Right cardiac atrium (tissue), 5 donors: ENCODE measurements around the gene BCAT1. TPM values are rescaled to one million over a fixed set of nuclear protein-coding genes. Genes with fewer than 3 reads are reported as not detected.

Experiments
- ATAC-seq, 2 donors: fragments of 200-7000 bp; cut with Tn5 transposase; one replicate each; pipeline versions ENCODE4 v1.8.0 to v1.9.1; 2020; ENCODE audit warnings: moderate library complexity in 2 of 2, mild to moderate bottlenecking in 1 of 2
- DNase-seq, 3 donors: peaks; one replicate each; pipeline ENCODE4 v3.0.0-alpha.2; 2020
- H3K27ac ChIP-seq: one replicate; pipeline ENCODE4 v1.5.1; 2013; ENCODE audit warnings: mild to moderate bottlenecking, low read length, control low read depth, moderate library complexity
- H3K27me3 ChIP-seq: one replicate; pipeline ENCODE4 v1.6.1; 2013; ENCODE audit not compliant: control insufficient read depth, insufficient read depth
- H3K4me1 ChIP-seq: one replicate; pipeline ENCODE4 v1.6.1; 2013; ENCODE audit warnings: low read length; ENCODE audit not compliant: control insufficient read depth, insufficient read depth
- H3K4me3 ChIP-seq: one replicate; pipeline ENCODE4 v1.5.1; 2013; ENCODE audit warnings: low read length, control low read depth
- H3K9me3 ChIP-seq: one replicate; pipeline ENCODE4 v1.6.1; 2013; ENCODE audit warnings: low read length; ENCODE audit not compliant: control insufficient read depth
- WGBS: extraction: QIAGEN DNeasy Blood & Tissue Kit; methylation state at CpG from one replicate; pipeline ENCODE4 v1.1.7; 2013; 5-methylcytosine and 5-hydroxymethylcytosine counted together
- intact Hi-C, 4 donors: fragments of 100-400 bp; cut with DNase I; formaldehyde crosslinking; loops; one replicate each; pipeline versions ENCODE4 v1.11.0 to v1.14.0; 2022 to 2023
- polyA plus RNA-seq: library from polyadenylated mRNA; stranded (reverse); fragments of 200-250 nt; gene quantifications from one replicate; pipeline ENCODE4 v1.2.3, GENCODE V29; 2013
- total RNA-seq, 4 donors: library from RNA; stranded (reverse); fragmentation: NEBNext Ultra II Directional; extraction: Animal tissue kit (Norgen Biotek cat#: 25700); gene quantifications; one replicate each; pipeline ENCODE4 v1.2.1, GENCODE V29; 2021
- donor health status: healthy with polysubstance abuse.
- donor health status: DM: no; HTN: yes; CAD: no.
- donor health status: DM: no; HTN: no; CAD: no.
- donor health status: DM: no; HTN: yes; CAD: no; lungs with severe emphysema.
- donor health status: DM: yes; HTN: yes; CAD: no.

Gene BCAT1
- total and polyA plus RNA-seq, 5 donors, result 0.86 to 9.0 (median 5.7) TPM

DNA sequence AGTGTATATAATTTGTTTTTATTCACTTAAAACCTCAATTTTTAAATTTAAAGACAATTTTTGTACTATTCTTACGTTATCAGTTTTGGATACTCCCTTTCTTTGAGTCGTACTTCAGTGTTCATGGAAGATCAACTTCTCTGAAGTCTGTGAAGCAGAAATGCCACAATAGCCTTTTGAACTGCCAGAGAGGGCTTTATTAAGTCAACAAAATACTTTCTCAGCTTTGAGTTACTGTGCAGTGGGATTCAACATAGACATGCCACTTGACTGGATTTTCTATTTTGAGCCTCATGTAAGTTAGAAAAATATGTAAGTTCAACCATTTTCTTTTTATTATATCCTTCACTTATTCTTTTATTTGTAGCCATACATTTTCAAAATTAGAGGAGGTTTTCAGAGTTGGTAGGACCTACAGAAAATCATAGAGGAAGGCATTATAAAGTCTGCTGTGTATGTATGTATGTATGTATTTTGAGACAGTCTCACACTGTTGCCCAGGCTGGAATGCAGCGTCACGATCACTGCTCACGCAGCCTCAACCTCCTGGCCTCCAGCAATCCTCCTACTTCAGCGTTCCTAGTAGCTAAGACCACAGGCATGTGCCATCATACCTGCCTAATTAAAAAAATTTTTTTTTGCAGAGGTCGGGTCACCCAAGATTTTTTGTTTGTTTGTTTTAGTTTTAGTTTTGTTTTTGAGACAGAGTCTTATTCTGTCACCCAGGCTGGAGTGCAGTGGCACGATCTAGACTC, 31.3 kb upstream of the BCAT1 start:
- WGBS, result 87% methylated on average over 8 of the region's 8 CpGs
- intact Hi-C loops, result no loop called here

DNA sequence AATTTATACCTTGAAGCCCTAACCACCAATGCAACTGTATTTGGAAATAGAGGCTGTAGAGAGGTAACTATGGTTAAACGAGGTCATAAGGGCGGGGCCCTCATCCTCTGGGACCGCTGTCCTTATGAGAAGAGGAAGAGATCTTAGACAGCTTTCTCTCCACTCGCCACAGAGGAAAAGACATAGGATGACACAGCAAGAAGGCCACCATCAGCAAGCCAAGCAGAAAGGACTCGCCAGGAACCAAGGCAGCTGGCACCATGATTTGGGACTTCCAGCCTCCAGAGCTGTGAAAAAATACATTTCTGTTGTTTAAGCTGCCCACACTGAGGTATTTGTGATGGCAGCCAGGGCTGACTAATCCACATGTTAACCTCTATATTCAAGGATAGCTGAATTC, 30.4 kb upstream of the BCAT1 start:
- DNase-seq (peak in 2 of 3 donors; percentile 21 to 40), ATAC-seq (peak in 1 of 2 donors; percentile 36)
- Histone ChIP-seq H3K27ac (no peak overlapping the region), H3K9me3 (peaks cover 4% of the 10 kb centered on the region), H3K27me3 (no peaks in the 10 kb centered on the region), H3K4me1 (no peaks in the 10 kb centered on the region), H3K4me3 (no peak overlapping the region)
- intact Hi-C loops, result no loop called here
- WGBS, result 66% methylated on average over 5 of the region's 5 CpGs

More for the DNA sequence above, 31.3 kb upstream of the BCAT1 start:
- Histone ChIP-seq H3K4me1 (no peaks in the 10 kb centered on the region), H3K27me3 (no peaks in the 10 kb centered on the region), H3K9me3 (peaks cover 4% of the 10 kb centered on the region), H3K27ac (no peak overlapping the region), H3K4me3 (no peak overlapping the region)
- DNase-seq, result no peak
- no peak for ATAC-seq

DNA sequence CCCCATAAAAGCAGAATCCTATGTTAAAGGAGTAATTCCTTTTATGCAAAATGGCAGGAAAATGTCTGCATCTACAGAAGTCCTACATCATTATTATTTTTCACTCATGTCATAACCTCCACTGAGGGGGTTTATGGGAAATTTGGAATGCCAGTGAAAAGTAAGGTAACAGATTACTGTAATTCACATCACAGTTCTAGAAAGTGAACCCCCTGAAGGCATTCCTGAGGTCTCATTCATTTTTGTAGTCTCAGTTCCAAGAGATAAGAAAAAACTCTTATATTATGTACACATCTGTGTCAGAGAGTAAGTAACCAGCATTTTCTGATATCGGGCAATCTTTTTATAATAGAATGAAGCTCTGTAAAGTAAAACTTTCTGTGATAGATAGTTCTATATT, 28.8 kb upstream of the BCAT1 start:
- no peak for ATAC-seq
- DNase-seq, result no peak
- intact Hi-C loops, result no loop called here
- Histone ChIP-seq H3K27ac (no peak overlapping the region), H3K4me1 (no peaks in the 10 kb centered on the region), H3K4me3 (no peak overlapping the region), H3K27me3 (no peaks in the 10 kb centered on the region), H3K9me3 (no peaks in the 10 kb centered on the region)
- 80% methylated on average over 1 of the region's 1 CpG for WGBS

DNA sequence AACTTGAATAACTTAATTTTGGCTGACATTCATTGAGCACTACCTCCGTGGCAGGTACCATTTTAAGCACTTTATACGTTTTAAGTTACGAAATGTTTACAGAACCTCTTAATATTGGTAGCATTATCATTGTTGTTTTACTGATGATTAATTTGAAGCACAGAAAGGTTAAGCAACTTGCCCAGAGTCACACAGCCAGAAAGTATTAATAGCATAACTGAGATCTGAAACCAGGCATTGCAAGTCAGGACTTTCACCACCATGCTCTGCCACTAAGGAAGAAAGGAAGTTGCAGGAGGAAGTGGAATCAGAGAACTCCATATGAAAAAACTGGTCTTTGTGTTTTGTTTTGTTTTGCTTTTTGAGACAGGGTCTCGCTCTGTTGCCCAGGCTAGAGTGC, 28.2 kb upstream of the BCAT1 start:
- H3K9me3 ChIP-seq, result no peaks in the 10 kb centered on the region
- 61% methylated on average over 4 of the region's 4 CpGs for WGBS
- DNase-seq (no peak), ATAC-seq (no peak)
- no peaks in the 10 kb centered on the region for H3K4me1 ChIP-seq
- no peaks in the 10 kb centered on the region for H3K27me3 ChIP-seq
- intact Hi-C loops, result no loop called here
- no peak overlapping the region for H3K4me3 ChIP-seq
- no peak overlapping the region for H3K27ac ChIP-seq

DNA sequence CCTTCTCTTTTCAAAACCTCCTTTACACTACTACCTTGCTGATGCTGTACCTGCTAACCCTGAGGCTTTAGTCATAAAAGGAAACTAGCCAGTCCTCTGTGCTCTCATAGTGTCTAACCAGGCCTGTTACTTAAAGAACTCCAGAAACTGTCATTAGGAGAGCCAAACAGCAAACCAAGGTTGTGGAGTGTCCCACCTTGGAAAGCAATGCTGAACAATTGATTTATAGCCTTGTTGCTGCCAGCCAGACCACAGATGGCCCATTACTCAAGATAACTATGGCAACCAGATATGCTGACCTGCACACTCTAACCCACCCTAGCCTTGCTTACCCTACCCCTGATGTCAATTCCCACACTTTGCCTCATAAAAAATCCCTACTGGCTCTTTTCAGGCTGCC, 26.5 kb upstream of the BCAT1 start:
- intact Hi-C loops, result no loop called here
- no peak overlapping the region for H3K27ac ChIP-seq
- no peaks in the 10 kb centered on the region for H3K4me1 ChIP-seq
- H3K4me3 ChIP-seq, result no peak overlapping the region
- DNase-seq (no peak), ATAC-seq (no peak)
- H3K27me3 ChIP-seq, result no peaks in the 10 kb centered on the region
- H3K9me3 ChIP-seq, result no peaks in the 10 kb centered on the region

DNA sequence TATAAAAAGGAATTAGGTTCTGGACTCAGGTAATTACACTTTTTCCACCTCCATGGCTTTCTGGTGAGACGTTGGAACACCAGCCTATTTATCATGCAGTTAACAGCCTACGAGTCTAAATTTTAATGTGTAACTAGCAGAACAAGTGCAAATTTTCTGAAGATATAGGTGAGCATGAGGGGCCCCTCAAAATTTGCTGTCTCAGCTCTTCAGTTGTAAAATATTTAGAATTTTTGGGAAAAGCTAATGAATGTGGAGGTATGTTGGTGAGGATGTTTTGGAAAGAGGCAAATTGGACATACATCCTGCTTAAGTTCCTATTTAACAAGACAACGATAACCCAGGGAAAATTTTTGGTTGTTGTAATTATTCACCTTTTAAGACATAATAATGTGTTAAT, 25.3 kb upstream of the BCAT1 start:
- H3K4me1 ChIP-seq, result no peaks in the 10 kb centered on the region
- no peak for ATAC-seq
- no peaks in the 10 kb centered on the region for H3K27me3 ChIP-seq
- 81% methylated on average over 3 of the region's 3 CpGs for WGBS
- H3K9me3 ChIP-seq, result no peaks in the 10 kb centered on the region
- intact Hi-C loops, result no loop called here
- no peak overlapping the region for H3K27ac ChIP-seq
- no peak overlapping the region for H3K4me3 ChIP-seq
- no peak for DNase-seq

DNA sequence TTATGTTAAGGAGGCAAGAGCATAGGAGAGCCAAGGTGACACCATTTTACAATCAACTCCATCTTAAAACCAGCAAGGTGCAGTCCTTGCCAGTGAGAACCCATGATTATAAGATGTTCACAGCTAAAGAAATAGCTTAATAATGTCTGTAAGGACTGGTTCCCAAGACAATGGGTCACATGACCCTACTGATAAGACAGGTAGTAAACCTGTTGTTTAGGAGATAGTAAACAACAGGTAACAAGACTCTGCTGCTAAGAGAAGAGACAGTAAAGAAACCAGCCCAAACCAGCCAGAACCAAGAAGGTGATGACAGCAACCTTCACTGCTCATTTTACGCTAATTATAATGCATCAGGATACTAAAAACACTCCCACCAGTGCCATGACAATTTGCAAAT, 23.2 kb upstream of the BCAT1 start:
- WGBS, result 100% methylated on average over 1 of the region's 1 CpG
- ATAC-seq, result no peak

DNA sequence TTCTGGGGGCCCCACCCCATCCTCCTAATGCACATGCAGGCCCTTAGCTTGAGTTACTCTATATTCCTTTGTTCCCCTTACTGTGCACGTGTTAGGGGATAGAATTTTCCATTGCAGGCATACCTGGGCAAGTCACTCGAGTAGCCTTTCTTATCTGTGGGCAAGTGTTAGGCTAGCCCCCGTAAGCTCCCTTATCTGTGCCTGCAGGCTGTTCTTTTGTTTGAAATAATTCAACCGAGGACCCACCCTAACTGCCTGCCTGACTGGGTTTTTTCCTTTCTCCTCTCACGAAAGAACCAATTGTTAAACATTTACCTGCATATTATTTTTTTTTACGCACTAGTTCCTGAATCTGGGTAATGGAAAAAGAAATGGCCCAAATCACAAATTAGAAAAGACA, 21.3 kb upstream of the BCAT1 start:
- H3K4me1 ChIP-seq, result no peaks in the 10 kb centered on the region
- no peak overlapping the region for H3K27ac ChIP-seq
- no peaks in the 10 kb centered on the region for H3K9me3 ChIP-seq
- no peak overlapping the region for H3K4me3 ChIP-seq
- no peak for DNase-seq
- no peaks in the 10 kb centered on the region for H3K27me3 ChIP-seq
- 76% methylated on average over 6 of the region's 6 CpGs for WGBS
- no peak for ATAC-seq
- intact Hi-C loops, result no loop called here

More for the DNA sequence above, 23.2 kb upstream of the BCAT1 start:
- no peaks in the 10 kb centered on the region for H3K4me1 ChIP-seq
- no peaks in the 10 kb centered on the region for H3K27me3 ChIP-seq
- H3K4me3 ChIP-seq, result no peak overlapping the region
- intact Hi-C loops, result no loop called here
- no peaks in the 10 kb centered on the region for H3K9me3 ChIP-seq
- DNase-seq, result no peak
- H3K27ac ChIP-seq, result no peak overlapping the region

DNA sequence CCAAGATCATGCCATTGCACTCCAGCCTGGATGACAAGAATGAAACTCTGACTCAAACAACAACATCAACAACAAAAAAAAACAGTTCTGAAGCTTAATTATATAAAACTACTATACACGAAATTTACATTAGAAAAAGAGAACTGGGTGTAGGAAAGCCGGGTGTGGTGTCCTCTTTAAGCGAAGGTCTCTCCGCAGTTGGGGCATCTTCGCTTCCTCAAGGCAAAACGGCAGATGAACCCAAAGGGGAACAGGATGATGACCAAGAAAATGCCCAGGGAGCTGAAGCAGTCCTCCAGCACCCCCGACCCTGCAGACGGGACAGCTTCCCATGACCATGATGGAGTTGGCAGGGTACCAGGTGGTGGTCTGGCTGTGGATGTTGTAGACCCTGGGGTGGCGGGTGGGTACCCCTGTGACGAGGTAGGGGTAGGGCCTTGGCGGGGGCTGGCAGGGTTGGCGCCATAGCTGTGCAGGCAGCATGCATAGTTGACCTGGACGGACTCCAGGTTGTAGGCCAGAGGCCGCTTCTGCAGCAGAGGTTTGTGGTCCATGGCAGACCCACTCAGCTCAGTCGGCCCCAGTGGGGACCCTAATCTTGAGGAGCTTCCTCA, 18.2 kb upstream of the BCAT1 start:
- Histone ChIP-seq H3K4me1 (no peaks in the 10 kb centered on the region), H3K27ac (no peak overlapping the region), H3K27me3 (no peaks in the 10 kb centered on the region), H3K9me3 (no peaks in the 10 kb centered on the region), H3K4me3 (no peak overlapping the region)
- WGBS, result 85% methylated on average over 15 of the region's 15 CpGs
- intact Hi-C loops, result no loop called here
- ATAC-seq (no peak), DNase-seq (peak in 1 of 3 donors; percentile 51)

DNA sequence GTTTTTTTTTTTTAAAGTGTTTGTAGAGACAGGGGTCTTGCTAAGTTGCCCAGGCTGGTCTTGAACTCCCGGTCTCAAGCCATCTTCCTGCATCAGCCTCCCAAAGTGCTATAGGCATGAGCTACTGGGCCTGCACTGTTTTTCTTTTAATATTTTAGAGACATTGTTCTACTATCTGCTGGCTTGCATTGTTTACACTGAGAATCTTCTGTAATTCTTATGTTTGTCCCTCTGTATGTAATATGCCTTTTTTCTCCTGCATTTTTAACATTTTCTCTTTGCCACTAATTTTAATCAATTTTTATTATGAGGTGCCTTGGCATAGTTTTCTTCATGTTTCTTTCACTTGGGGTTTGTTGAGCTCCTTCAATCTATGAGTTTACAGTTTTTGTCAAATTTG, 15.4 kb upstream of the BCAT1 start:
- ATAC-seq (no peak), DNase-seq (no peak)
- no peaks in the 10 kb centered on the region for H3K27me3 ChIP-seq
- H3K27ac ChIP-seq, result no peak overlapping the region
- H3K9me3 ChIP-seq, result no peaks in the 10 kb centered on the region
- no peak overlapping the region for H3K4me3 ChIP-seq
- WGBS, result 46% methylated on average over 1 of the region's 1 CpG
- intact Hi-C loops, result no loop called here
- no peaks in the 10 kb centered on the region for H3K4me1 ChIP-seq

DNA sequence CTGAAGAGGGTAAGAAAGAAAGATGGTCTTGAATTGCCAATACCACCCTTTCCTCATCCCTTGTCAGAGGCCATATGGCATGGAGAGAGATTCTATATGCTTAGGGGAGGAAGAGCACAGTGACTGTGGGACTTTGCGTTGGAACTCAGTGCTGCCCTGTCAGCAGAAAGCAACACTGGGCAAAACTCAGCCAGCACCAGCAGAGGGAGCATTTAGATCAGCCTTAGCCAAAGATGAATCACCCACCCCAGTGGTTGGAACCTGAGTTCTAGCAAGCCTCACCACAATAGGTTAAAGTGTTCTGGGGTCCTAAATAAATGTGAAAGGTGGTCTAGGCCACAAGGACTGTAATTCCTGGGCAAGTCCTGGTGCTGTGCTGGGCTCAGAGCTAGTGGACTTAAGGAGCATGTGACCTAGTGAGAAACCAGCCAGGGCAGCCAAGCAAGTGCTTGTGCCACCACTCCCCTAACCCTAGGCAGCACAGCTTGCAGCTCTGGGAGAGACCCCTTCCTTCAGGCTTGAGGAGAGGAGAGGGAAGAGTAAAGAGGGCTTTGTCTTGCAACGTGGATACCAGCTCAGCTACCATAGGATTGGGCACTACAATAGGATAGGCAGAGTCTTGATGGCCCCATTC, 11.4 kb upstream of the BCAT1 start:
- Histone ChIP-seq H3K27me3 (no peaks in the 10 kb centered on the region), H3K4me3 (no peak overlapping the region), H3K4me1 (no peaks in the 10 kb centered on the region), H3K9me3 (no peaks in the 10 kb centered on the region), H3K27ac (no peak overlapping the region)
- 11% methylated on average over 2 of the region's 2 CpGs for WGBS
- DNase-seq (peak in 1 of 3 donors; percentile 59), ATAC-seq (peak; percentile 23 to 29)
- intact Hi-C loops, result no loop called here
